ENCODE data around the gene PTMA. TPM values are rescaled to one million over a fixed set of nuclear protein-coding genes. Genes with fewer than 3 reads are reported as not detected.

The PTMA gene
- total and polyA plus RNA-seq, 2 of the 4 experiments (the other 2 are of a cell fraction) = 380 to 742 TPM

DNA sequence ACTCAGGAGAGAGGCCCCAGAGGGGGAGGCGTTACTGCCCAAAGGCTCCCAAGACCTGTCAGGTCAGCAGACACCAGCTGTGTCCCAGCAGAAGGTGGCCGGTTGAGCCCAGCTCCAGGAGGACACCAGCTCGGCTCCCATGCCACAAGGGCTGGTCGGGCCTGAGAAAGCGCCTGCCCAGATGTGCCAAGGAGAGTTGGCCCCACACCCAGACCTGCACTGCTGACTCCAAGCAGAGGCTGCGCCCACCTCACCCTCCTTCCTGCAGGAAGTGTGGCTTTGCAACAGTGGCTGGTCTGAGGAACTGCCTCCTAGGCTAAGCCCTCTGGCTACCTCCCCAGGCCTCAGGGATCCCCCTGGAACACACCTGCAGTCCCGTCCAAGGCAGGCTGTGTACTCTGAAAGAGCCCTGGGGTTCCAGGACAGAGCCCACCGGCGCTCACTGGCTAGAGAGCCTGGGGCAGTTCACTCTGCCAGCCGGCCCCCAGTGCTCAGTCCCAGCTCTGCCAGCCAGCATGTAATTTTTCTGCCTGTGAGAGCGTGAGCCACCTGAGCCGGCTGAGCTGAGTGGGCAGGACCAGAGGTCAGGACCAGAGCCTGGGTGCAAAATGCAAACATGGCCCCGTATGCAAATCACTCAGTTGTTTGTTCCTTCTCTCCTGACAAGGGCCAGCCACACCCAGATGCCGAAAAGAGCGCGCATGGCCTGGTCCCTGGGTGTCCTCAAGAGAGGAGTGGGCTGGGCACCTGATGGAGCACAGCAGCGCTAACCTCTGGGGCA is 36.9 kb upstream of the PTMA start (continued):
- no peak for TF ChIP-seq FOS (IDR thresholded peaks at IDR 0.05; ENCODE audit: low read depth, low read length)

DNA sequence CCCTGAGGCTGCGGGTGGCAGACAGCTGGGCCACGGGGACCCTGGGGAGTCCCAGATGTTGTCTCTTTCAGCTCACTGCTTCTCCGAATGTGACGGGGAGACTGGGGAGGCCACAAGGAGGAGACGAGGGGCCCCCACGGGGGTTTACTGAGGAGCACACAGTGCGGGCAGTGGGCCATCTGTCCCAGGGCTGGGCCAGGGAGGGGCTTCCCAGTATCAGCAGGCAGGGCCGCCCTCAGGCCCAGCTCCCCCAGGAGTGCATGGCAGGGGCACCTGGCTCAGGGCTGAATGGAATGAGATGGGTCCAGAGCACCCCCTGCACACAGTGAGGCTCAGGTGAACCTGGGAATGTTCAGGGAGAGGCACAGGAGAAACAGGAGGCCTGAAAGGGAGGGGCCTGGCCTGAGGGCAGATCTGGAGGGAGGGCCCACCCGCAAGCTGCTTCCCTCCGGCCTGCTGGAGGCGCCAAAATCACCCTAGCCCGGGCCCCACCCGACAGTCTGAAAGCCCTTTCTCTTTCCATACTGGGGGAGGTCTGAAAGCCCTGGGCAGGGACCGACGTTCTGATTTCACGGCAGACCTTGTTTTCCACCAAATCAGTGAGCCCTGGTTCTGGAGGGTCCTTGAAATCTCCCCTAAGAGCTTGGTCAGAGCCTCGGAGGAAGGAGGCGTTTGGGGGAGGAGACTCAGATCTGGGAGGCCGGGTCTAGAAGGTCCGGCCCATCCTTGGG is 35.5 kb upstream of the PTMA start:
- ATAC-seq (ENCODE audit: low read depth) = peak; percentile 42
- Histone ChIP-seq H3K18ac (ENCODE audit: low read depth, low read length) (peak overlapping the region; percentile 82), H2AK5ac (ENCODE audit: low read depth, low read length) (peak overlapping the region; percentile 94), H2BK15ac (ENCODE audit: low read depth, low read length) (peak overlapping the region; percentile 84; the same call in 2 of the 3 replicates), H3K9me1 (ENCODE audit: insufficient read depth, low read length) (peaks cover 3% of the 10 kb centered on the region; the same call in 1 of the 2 replicates), H4K5ac (ENCODE audit: low read depth, low read length) (peak overlapping the region; percentile 96), H2BK5ac (ENCODE audit: low read depth, low read length, poor library complexity, severe bottlenecking) (peak overlapping the region; percentile 74), H3K27ac (ENCODE audit: insufficient read depth, low read length) (peak overlapping the region; percentile 61), H2AFZ (replicated peaks; ENCODE audit: low read length, poor library complexity) (peak overlapping the region; percentile 93), H3K36me3 (ENCODE audit: control insufficient read depth, insufficient read depth, low read length) (no peaks in the 10 kb centered on the region), H3K4me3 (ENCODE audit: insufficient read depth, low read depth, low read length) (peak overlapping the region; percentile 24; the same call in 1 of the 2 replicates), H4K8ac (ENCODE audit: low read depth in 2 of 2, low read length in 2 of 2) (peak overlapping the region; percentile 92 to 99), H3K27me3 (ENCODE audit: control insufficient read depth, insufficient read depth, low read length) (no peaks in the 10 kb centered on the region), H3K9ac (ENCODE audit: low read depth, low read length) (peak overlapping the region; percentile 54; the same call in 1 of the 2 replicates), H3K4me2 (ENCODE audit: low read depth, low read length) (peak overlapping the region; percentile 66), H3K56ac (ENCODE audit: extremely low read depth, insufficient read depth, low read length) (peak overlapping the region; percentile 55; the same call in 1 of the 2 replicates), H2AK9ac (replicated peaks; ENCODE audit: low read depth, low read length, poor library complexity) (peak overlapping the region; percentile 83), H3K4ac (ENCODE audit: low read depth, low read length) (peak overlapping the region; percentile 90), H2BK20ac (ENCODE audit: low read depth, low read length) (peak overlapping the region; percentile 51; the same call in 1 of the 2 replicates), H3K4me1 (ENCODE audit: control insufficient read depth, insufficient read depth, low read length) (peaks cover 18% of the 10 kb centered on the region), H4K20me1 (ENCODE audit: insufficient read depth, low read length) (no peaks in the 10 kb centered on the region), H2BK120ac (ENCODE audit: low read depth, low read length) (peak overlapping the region; percentile 77), H3K14ac (replicated peaks; ENCODE audit: low read depth, low read length) (peak overlapping the region; percentile 70), H4K91ac (ENCODE audit: insufficient read depth, low read depth, low read length) (peak overlapping the region; percentile 74), H3K23ac (ENCODE audit: low read depth, low read length) (peak overlapping the region; percentile 38; the same call in 1 of the 2 replicates), H3K79me1 (ENCODE audit: low read depth in 1 of 2, low read length in 2 of 2) (no peaks in the 10 kb centered on the region; a peak in 1 of 4 replicates), H3K9me3 (ENCODE audit: control insufficient read depth, insufficient read depth, low read length) (no peaks in the 10 kb centered on the region)
- intact Hi-C loops (cut with micrococcal nuclease) (loop anchor here (10.0 kb wide), 1 partner anchor 112 kb away; the partner anchor contains the start of genes COPS7B and PDE6D), dilution Hi-C loops (cut with HindIII; ENCODE audit: low sequenced_read_pairs, unreplicated experiment) (no loop called here), in situ Hi-C loops (cut with MboI; ENCODE audit: low sequenced_read_pairs) (loop anchor here (5.0 kb wide), 1 partner anchor 60 kb away; no protein-coding TSS in a partner anchor)
- peak; percentile 32 for DNase-seq
- POLR2A ChIA-PET (ENCODE audit: unreplicated experiment) = no interaction called here
- TF ChIP-seq MAZ (IDR thresholded peaks at IDR 0.05; ENCODE audit: borderline replicate concordance, low read depth, low read length) (peak; percentile 22; the same call in 1 of the 2 replicates), CTCF (conservative IDR thresholded peaks at IDR 0.05; ENCODE audit: low read depth, low read length) (peak; percentile 36), FOS (IDR thresholded peaks at IDR 0.05; ENCODE audit: low read depth, low read length) (no peak), MXI1 (IDR thresholded peaks at IDR 0.05; ENCODE audit: borderline replicate concordance, low read depth, low read length) (no peak)
- CTCF ChIA-PET = interaction anchor here (1.0 to 1.5 kb wide), 2 partner anchors 25 to 61 kb away, joined by 4 to 5 read pairs; no protein-coding TSS in a partner anchor
- 20% methylated on average over 1 of the region's 20 CpGs; no CpG with 5 or more reads in 1 of the 2 experiments for WGBS, 2 experiments (ENCODE audit: extremely low coverage in 2 of 2, insufficient read length in 1 of 2)
- no TSS peak for BruUV-seq (replicated peaks)

Data from IMR-90 (cell line).